Epidermal melanocyte (primary cell): ENCODE results near the gene DSCAML1.

Experiments
- DNase-seq: peaks from one replicate; pipeline ENCODE4 v3.0.0; 2011; ENCODE audit warnings: low spot score; ENCODE audit not compliant: insufficient read length

Gene DSCAML1

GRCh38 chr11:117669062-117669461 lies 128.0 kb downstream of the DSCAML1 start:
- no peak for DNase-seq

GRCh38 chr11:117668321-117668751 lies 128.7 kb downstream of the DSCAML1 start:
- DNase-seq: no peak

- no peak for DNase-seq
These were observed 132.1 kb downstream of the DSCAML1 start for GRCh38 chr11:117664897-117665296.

GRCh38 chr11:117663821-117664220 lies 133.2 kb downstream of the DSCAML1 start:
- no peak for DNase-seq

- DNase-seq: no peak
These were observed 133.6 kb downstream of the DSCAML1 start for GRCh38 chr11:117663414-117663813.

GRCh38 chr11:117662671-117663269 lies 134.2 kb downstream of the DSCAML1 start:
- DNase-seq: no peak

GRCh38 chr11:117662255-117662654 lies 134.8 kb downstream of the DSCAML1 start:
- no peak for DNase-seq

GRCh38 chr11:117658809-117659208 lies 138.2 kb downstream of the DSCAML1 start:
- DNase-seq: no peak

GRCh38 chr11:117657794-117658193 lies 139.2 kb downstream of the DSCAML1 start:
- DNase-seq: no peak

- no peak for DNase-seq
These were observed 142.4 kb downstream of the DSCAML1 start for GRCh38 chr11:117654281-117655255.

GRCh38 chr11:117652521-117652920 lies 144.5 kb downstream of the DSCAML1 start:
- no peak for DNase-seq

- no peak for DNase-seq
These were observed 147.5 kb downstream of the DSCAML1 start for GRCh38 chr11:117649296-117650055.

GRCh38 chr11:117647872-117648271 lies 149.1 kb downstream of the DSCAML1 start:
- DNase-seq: no peak

GRCh38 chr11:117647207-117647606 lies 149.8 kb downstream of the DSCAML1 start:
- DNase-seq: no peak

- no peak for DNase-seq
These were observed 150.6 kb downstream of the DSCAML1 start for GRCh38 chr11:117646411-117646810.

GRCh38 chr11:117644403-117645155 lies 152.4 kb downstream of the DSCAML1 start:
- DNase-seq: no peak

- DNase-seq: no peak
These were observed 153.3 kb downstream of the DSCAML1 start for GRCh38 chr11:117643606-117644300.

GRCh38 chr11:117642835-117643234 lies 154.2 kb downstream of the DSCAML1 start:
- DNase-seq: no peak

- no peak for DNase-seq
These were observed 154.6 kb downstream of the DSCAML1 start for GRCh38 chr11:117642396-117642795.
